SH-SY5Y (cell line): ENCODE results near the gene KIZ.

Source experiments
- GATA2 ChIP-seq: IDR thresholded peaks from 2 replicates; pipeline ENCODE4 v1.6.1; 2011; ENCODE audit warnings: mild to moderate bottlenecking, low read depth, low read length
- GATA3 ChIP-seq: IDR thresholded peaks from 2 replicates; pipeline ENCODE4 v1.6.1; 2011; ENCODE audit warnings: low read depth, mild to moderate bottlenecking, low read length, moderate library complexity

KIZ gene

GRCh38 chr20:21265261-21266190, 139.6 kb downstream of the KIZ start:
- no peak for TF ChIP-seq GATA2
- TF ChIP-seq GATA3 = no peak

DNA sequence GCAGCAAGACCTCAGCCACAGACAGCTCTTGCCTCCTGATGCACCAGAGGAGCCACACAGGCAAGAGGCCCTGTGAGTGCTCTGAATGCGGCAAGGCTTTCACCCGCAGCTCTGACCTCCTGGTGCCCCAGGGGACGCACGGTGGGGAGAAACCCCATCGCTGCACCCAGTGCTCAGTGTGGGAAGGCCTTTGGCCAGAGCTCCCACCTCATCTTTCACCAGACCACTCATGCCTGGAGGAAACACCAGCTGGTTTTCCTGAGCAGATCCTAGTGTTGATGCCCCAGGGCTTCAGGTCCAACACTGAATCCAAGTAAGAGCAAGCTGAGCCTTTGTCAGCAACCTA, 140.3 kb downstream of the KIZ start:
- no peak for TF ChIP-seq GATA2
- no peak for TF ChIP-seq GATA3

DNA sequence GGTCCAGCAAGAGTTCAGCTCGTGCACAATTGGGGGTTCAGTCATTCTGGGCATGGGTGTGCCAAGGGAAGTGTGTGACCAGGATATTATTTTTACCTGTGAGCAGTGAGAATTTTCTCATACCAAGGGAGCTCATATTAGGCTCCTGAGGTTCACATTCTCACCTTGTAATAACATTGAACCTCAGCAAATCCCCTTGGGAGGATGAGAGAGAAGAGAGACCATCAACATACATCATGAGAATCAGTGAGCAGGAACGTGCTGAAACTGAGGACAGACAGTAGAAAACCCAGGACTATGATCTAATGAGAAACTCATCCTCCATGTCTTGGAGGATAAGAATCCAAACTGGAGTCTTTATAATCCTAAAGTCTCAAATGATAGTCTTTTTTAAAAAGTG, 143.9 kb downstream of the KIZ start:
- TF ChIP-seq GATA2 (no peak), GATA3 (no peak)

DNA sequence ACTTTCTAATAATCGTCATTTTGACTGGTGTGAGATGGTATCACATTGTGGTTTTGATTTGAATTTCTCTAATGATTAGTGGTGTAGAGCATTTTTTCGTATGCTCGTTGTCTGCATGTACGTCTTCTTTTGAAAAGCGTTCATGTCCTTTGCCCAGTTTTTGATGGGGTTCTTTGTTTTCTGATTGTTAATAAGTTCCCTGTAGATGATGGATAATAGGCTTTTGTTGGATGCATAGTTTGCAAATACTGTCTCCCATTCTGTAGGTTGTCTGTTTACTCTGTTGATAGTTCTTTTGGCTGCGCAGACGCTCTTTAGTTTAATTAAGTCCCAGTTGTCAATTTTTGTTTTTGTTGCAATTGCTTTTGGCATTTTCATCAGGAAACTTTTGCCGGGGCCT, 144.9 kb downstream of the KIZ start:
- TF ChIP-seq GATA3 (no peak), GATA2 (no peak)

DNA sequence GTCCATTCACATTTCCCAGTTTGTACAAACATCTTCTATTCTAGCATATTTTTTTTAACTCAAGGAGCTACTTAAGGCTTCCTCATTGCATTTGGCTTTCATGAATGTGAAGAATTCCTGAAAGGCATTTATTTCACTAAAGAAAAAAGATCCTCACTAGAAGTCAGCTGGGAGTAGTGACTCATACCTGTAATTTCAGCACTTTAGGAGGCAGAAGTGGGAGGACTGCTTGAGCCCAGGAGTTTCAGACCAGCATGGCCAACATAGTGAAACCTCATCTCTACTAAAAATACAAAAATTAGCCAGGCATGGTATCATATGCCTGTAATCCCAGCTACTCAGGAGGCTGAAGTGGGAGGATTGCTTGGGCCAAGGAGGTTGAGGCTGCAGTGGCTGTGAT, 146.4 kb downstream of the KIZ start:
- TF ChIP-seq GATA3 (no peak), GATA2 (no peak)

GRCh38 chr20:21272679-21273078, 146.8 kb downstream of the KIZ start:
- TF ChIP-seq GATA3 (no peak), GATA2 (no peak)

- no peak for TF ChIP-seq GATA2
- no peak for TF ChIP-seq GATA3
These were observed 148.0 kb downstream of the KIZ start for GRCh38 chr20:21273755-21274386.

GRCh38 chr20:21278829-21279228, 152.9 kb downstream of the KIZ start:
- TF ChIP-seq GATA3 = no peak
- TF ChIP-seq GATA2 = no peak

- TF ChIP-seq GATA3 (no peak), GATA2 (no peak)
These were observed 154.0 kb downstream of the KIZ start for GRCh38 chr20:21279706-21280521.

GRCh38 chr20:21280522-21281016, 154.7 kb downstream of the KIZ start:
- TF ChIP-seq GATA2 (no peak), GATA3 (no peak)

GRCh38 chr20:21286775-21287174, 160.9 kb downstream of the KIZ start:
- no peak for TF ChIP-seq GATA3
- no peak for TF ChIP-seq GATA2

GRCh38 chr20:21288587-21289370, 162.9 kb downstream of the KIZ start:
- TF ChIP-seq GATA2 = no peak
- TF ChIP-seq GATA3 = no peak

GRCh38 chr20:21289651-21290050, 163.8 kb downstream of the KIZ start:
- TF ChIP-seq GATA2 (no peak), GATA3 (no peak)

GRCh38 chr20:21291026-21291425, 165.1 kb downstream of the KIZ start:
- TF ChIP-seq GATA2 (no peak), GATA3 (no peak)
